ENCODE data around the gene RGL4. TPM values are rescaled to one million over a fixed set of nuclear protein-coding genes. Genes with fewer than 3 reads are reported as not detected.

Gene RGL4
- total RNA-seq, 2 experiments from 2014 or later, result 0.97 TPM; not detected in 1

GRCh38 chr22:23737696-23738095, 46.9 kb downstream of the RGL4 start:
- Histone ChIP-seq H3K36me3 (ENCODE audit: insufficient read depth, low read length) (0 out of 2 replicates have a peak, but pooled peaks cover 2% of the 10 kb centered on the region), H2AFZ (ENCODE audit: low read length) (no peak overlapping the region), H3K4me3 (ENCODE audit: low read depth, low read length, poor library complexity, severe bottlenecking) (no peak overlapping the region), H3K4me2 (ENCODE audit: low read length) (no peak overlapping the region), H3K9me3 (ENCODE audit: low read length) (no peaks in the 10 kb centered on the region), H3K9me2 (ENCODE audit: insufficient read depth, low read length) (no peaks in the 10 kb centered on the region), H3K27ac (ENCODE audit: low read depth, low read length, poor library complexity, severe bottlenecking) (no peak overlapping the region), H3K79me2 (ENCODE audit: insufficient read depth, low read depth, low read length) (no peaks in the 10 kb centered on the region), H3K4me1 (ENCODE audit: insufficient read depth, low read length, poor library complexity, severe bottlenecking) (no peaks in the 10 kb centered on the region), H4K20me1 (ENCODE audit: insufficient read depth, low read length) (no peaks in the 10 kb centered on the region)
- no peak for DNase-seq (ENCODE audit: low spot score)
- ChIA-PET CTCF (ENCODE audit: unreplicated experiment) (no interaction called here), POLR2A (interaction anchor here (0.6 to 1.1 kb wide), 3 partner anchors 10 to 90 kb away, joined by 3 to 6 read pairs (median 4); no protein-coding TSS in a partner anchor)
- BruUV-seq (replicated peaks), result no TSS peak
- intact Hi-C loops (cut with micrococcal nuclease; ENCODE audit: unreplicated experiment), result no loop called here
- TF ChIP-seq CTCF (conservative IDR thresholded peaks at IDR 0.05; ENCODE audit: low read length) (no peak), EZH2phosphoT487 (IDR thresholded peaks at IDR 0.05; ENCODE audit: borderline replicate concordance, low read depth, low read length) (no peak)

DNA sequence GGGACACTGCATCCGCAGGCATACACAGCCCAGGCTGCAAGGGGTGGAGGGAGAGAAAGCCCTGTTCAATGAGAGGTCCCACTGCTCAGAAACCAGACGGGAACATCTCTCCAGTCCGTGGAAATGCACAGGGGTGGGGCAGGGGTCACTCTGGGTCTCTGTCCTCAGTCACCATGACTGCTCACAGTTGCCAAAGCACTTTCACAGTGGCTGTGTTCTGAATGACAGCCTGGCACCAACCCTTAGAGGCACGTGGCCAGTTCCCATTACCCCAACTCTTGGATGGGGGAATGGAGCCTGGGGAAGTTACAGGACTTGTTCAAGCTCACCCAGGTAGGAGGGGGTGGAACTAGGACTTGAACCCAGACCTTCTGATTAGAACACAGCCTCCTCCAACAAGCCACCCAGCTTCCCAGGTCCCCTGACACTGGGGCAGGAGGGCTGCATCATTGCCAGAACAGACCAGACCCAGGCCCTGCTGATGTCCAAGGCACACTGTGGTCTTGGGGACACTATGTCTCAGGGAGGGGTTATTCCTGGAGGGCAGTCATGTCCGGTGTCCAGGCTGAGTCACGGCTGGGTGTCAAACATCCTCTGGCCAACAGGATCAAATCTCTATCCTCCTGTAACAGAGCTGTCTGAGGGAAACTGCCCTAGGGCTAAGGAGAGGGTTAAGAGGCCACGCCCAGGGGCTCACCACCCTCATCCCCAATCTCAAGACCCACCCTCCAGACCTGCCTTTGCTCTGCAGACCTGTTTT, 51.9 kb downstream of the RGL4 start:
- TF ChIP-seq EZH2phosphoT487 (IDR thresholded peaks at IDR 0.05; ENCODE audit: borderline replicate concordance, low read depth, low read length) (no peak), CTCF (conservative IDR thresholded peaks at IDR 0.05; ENCODE audit: low read length) (no peak)
- DNase-seq (ENCODE audit: low spot score), result no peak
- Histone ChIP-seq H3K79me2 (ENCODE audit: insufficient read depth, low read depth, low read length) (no peaks in the 10 kb centered on the region), H3K4me2 (ENCODE audit: low read length) (no peak overlapping the region), H4K20me1 (ENCODE audit: insufficient read depth, low read length) (no peaks in the 10 kb centered on the region), H3K36me3 (ENCODE audit: insufficient read depth, low read length) (peaks cover 27% of the 10 kb centered on the region; the same call in 1 of the 2 replicates), H3K4me1 (ENCODE audit: insufficient read depth, low read length, poor library complexity, severe bottlenecking) (no peaks in the 10 kb centered on the region), H2AFZ (ENCODE audit: low read length) (no peak overlapping the region), H3K27ac (ENCODE audit: low read depth, low read length, poor library complexity, severe bottlenecking) (no peak overlapping the region), H3K9me2 (ENCODE audit: insufficient read depth, low read length) (no peaks in the 10 kb centered on the region), H3K9me3 (ENCODE audit: low read length) (no peaks in the 10 kb centered on the region), H3K4me3 (ENCODE audit: low read depth, low read length, poor library complexity, severe bottlenecking) (no peak overlapping the region)
- TSS peak; percentile 44 for BruUV-seq (replicated peaks)
- CTCF ChIA-PET (ENCODE audit: unreplicated experiment), result no interaction called here
- POLR2A ChIA-PET, result no interaction called here
- intact Hi-C loops (cut with micrococcal nuclease; ENCODE audit: unreplicated experiment), result no loop called here

DNA sequence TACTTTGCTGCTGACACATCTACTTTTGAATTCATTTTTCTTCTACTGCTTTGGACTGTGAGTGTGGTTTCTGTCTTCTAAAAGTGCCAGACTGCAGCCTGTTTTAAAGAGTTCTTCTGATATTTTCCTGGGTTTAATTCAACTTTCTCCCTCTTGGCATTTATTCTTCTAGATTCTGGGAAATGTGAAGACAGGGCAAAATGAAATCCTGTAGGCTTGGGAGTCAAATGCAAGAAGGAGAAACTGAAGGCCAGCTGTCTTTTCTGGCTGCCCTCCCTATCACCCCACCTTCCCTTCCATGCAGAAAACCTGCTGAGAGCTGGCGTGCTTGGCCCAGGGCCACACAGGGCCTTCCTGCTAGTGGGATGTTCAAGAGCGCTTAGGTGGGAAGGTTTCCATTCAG, 52.5 kb downstream of the RGL4 start:
- no peak for DNase-seq (ENCODE audit: low spot score)
- H3K4me1 ChIP-seq (ENCODE audit: insufficient read depth, low read length, poor library complexity, severe bottlenecking), result no peaks in the 10 kb centered on the region
- H3K79me2 ChIP-seq (ENCODE audit: insufficient read depth, low read depth, low read length), result no peaks in the 10 kb centered on the region
- H4K20me1 ChIP-seq (ENCODE audit: insufficient read depth, low read length), result no peaks in the 10 kb centered on the region
- ChIA-PET POLR2A (no interaction called here), CTCF (ENCODE audit: unreplicated experiment) (no interaction called here)
- H3K36me3 ChIP-seq (ENCODE audit: insufficient read depth, low read length), result peaks cover 27% of the 10 kb centered on the region; the same call in 1 of the 2 replicates
- no peaks in the 10 kb centered on the region for H3K9me2 ChIP-seq (ENCODE audit: insufficient read depth, low read length)
- BruUV-seq (replicated peaks), result no TSS peak
- H3K27ac ChIP-seq (ENCODE audit: low read depth, low read length, poor library complexity, severe bottlenecking), result no peak overlapping the region
- no peak overlapping the region for H2AFZ ChIP-seq (ENCODE audit: low read length)
- intact Hi-C loops (cut with micrococcal nuclease; ENCODE audit: unreplicated experiment), result no loop called here
- no peak for TF ChIP-seq EZH2phosphoT487 (IDR thresholded peaks at IDR 0.05; ENCODE audit: borderline replicate concordance, low read depth, low read length)
- TF ChIP-seq CTCF (conservative IDR thresholded peaks at IDR 0.05; ENCODE audit: low read length), result no peak
- no peak overlapping the region for H3K4me3 ChIP-seq (ENCODE audit: low read depth, low read length, poor library complexity, severe bottlenecking)
- H3K9me3 ChIP-seq (ENCODE audit: low read length), result no peaks in the 10 kb centered on the region
- H3K4me2 ChIP-seq (ENCODE audit: low read length), result no peak overlapping the region
